ENCODE results near the gene SLC6A13.
"Not testable (repeated sequence)": the region's sequence is repeated elsewhere in the genome, so short reads cannot be mapped to it uniquely, and the experiment has no call there.

- TF ChIP-seq BACH2 (CRISPR knock-in tag; IDR thresholded peaks at IDR 0.05; ENCODE audit: borderline replicate concordance); ISL1 (CRISPR knock-in tag; IDR thresholded peaks at IDR 0.05); ESRRG (CRISPR knock-in tag; IDR thresholded peaks at IDR 0.05); PPARA (CRISPR knock-in tag; IDR thresholded peaks at IDR 0.05; ENCODE audit: borderline replicate concordance); ZFP30 (CRISPR knock-in tag; IDR thresholded peaks at IDR 0.05); ZNF70 (CRISPR knock-in tag; IDR thresholded peaks at IDR 0.05); RARB (CRISPR knock-in tag; IDR thresholded peaks at IDR 0.05); ARNTL (CRISPR knock-in tag; IDR thresholded peaks at IDR 0.05; ENCODE audit: borderline replicate concordance, low read depth): not testable (repeated sequence)
Observed at GRCh38 chr12:300166-300565, 37.5 kb upstream of the SLC6A13 start.

Measured in SK-N-SH treated with all-trans-retinoic acid at 6 μM for 48 hours (cell line).